ENCODE data around the gene IGDCC3. TPM values are rescaled to one million over a fixed set of nuclear protein-coding genes. Genes with fewer than 3 reads are reported as not detected.

Gene IGDCC3
- total and polyA plus RNA-seq, 2 donors from 2014 or later, result 0.22 to 0.49 TPM

DNA sequence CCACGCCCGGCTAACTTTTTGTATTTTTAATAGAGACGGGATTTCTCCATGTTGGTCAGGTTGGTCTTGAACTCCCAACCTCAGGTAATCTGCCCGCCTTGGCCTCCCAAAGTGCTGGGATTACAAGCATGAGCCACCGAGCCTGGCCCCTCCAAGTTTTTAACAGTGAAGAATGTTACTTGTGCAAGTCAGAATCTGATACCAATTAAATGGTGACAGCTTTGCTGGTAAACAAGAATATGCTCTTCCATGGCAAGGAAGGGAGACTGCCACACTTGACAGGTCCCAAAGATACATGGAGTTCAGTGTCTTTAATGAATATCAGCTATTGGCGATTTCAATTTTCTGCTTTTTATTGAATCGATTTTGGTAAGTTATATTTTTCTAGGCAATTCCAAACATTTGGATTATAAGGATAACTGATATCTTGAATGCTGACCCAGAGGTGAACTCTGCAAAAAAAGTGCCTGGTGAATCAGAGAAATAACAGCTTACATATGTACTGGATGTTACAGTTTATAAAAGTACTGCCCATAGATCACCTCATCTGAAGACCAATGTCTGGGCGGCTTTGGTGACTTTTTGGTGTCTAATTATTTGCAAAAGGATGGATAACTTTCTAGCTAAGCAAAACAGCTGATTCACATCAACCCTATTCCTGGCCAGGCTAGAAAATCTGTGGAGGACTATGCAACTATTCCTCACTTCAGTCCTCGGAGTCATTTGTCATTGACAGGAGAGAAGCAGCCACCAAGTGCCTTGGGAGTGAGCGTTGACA, 92.3 kb downstream of the IGDCC3 start:
- FAIRE-seq (no peak), DNase-seq (no peak)
- intact Hi-C loops (cut with DNase I), result no loop called here
- Histone ChIP-seq H3K9ac (ENCODE audit: low read length in 3 of 3) (peak overlapping the region; percentile 13 to 70 (median 24)), H3K9me3 (ENCODE audit: control insufficient read depth in 2 of 3, insufficient read depth in 1 of 3, low read length in 3 of 3) (no peaks in the 10 kb centered on the region), H3K36me3 (ENCODE audit: control insufficient read depth in 2 of 3, insufficient read depth in 3 of 3, low read length in 3 of 3) (no peaks in the 10 kb centered on the region), H3K4me3 (ENCODE audit: low read length in 3 of 3) (peak overlapping the region; percentile 61 to 78 (median 70)), H3K27ac (ENCODE audit: low read depth in 2 of 2, low read length in 2 of 2) (peak overlapping the region in 1 of 2 donors; percentile 86), H3K27me3 (ENCODE audit: control insufficient read depth, insufficient read depth, low read length) (no peaks in the 10 kb centered on the region), H3K4me1 (ENCODE audit: control insufficient read depth in 2 of 3, insufficient read depth in 2 of 3, low read depth in 1 of 3, low read length in 3 of 3) (peaks cover 0 to 10% (median 3%) of the 10 kb centered on the region in 3 donors)
- TF ChIP-seq, protein P1, sequence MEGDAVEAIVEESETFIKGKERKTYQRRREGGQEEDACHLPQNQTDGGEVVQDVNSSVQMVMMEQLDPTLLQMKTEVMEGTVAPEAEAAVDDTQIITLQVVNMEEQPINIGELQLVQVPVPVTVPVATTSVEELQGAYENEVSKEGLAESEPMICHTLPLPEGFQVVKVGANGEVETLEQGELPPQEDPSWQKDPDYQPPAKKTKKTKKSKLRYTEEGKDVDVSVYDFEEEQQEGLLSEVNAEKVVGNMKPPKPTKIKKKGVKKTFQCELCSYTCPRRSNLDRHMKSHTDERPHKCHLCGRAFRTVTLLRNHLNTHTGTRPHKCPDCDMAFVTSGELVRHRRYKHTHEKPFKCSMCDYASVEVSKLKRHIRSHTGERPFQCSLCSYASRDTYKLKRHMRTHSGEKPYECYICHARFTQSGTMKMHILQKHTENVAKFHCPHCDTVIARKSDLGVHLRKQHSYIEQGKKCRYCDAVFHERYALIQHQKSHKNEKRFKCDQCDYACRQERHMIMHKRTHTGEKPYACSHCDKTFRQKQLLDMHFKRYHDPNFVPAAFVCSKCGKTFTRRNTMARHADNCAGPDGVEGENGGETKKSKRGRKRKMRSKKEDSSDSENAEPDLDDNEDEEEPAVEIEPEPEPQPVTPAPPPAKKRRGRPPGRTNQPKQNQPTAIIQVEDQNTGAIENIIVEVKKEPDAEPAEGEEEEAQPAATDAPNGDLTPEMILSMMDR (IDR thresholded peaks at IDR 0.05; ENCODE audit: borderline replicate concordance, extremely low read depth, insufficient read depth), result no peak

GRCh38 chr15:65278480-65278879, 99.3 kb downstream of the IGDCC3 start:
- Histone ChIP-seq H3K4me3 (ENCODE audit: low read length in 3 of 3) (no peak overlapping the region), H3K36me3 (ENCODE audit: control insufficient read depth in 2 of 3, insufficient read depth in 3 of 3, low read length in 3 of 3) (no peaks in the 10 kb centered on the region), H3K9ac (ENCODE audit: low read length in 3 of 3) (no peak overlapping the region), H3K27ac (ENCODE audit: low read depth in 2 of 2, low read length in 2 of 2) (no peak overlapping the region), H3K4me1 (ENCODE audit: control insufficient read depth in 2 of 3, insufficient read depth in 2 of 3, low read depth in 1 of 3, low read length in 3 of 3) (peaks cover 0 to 7% (median 3%) of the 10 kb centered on the region in 3 donors), H3K27me3 (ENCODE audit: control insufficient read depth, insufficient read depth, low read length) (no peaks in the 10 kb centered on the region), H3K9me3 (ENCODE audit: control insufficient read depth in 2 of 3, insufficient read depth in 1 of 3, low read length in 3 of 3) (no peaks in the 10 kb centered on the region)
- DNase-seq (no peak), FAIRE-seq (no peak)
- TF ChIP-seq, protein P1 (IDR thresholded peaks at IDR 0.05; ENCODE audit: borderline replicate concordance, extremely low read depth, insufficient read depth), result no peak
- intact Hi-C loops (cut with DNase I), result loop anchor here (10.0 kb wide), 1 partner anchor 84 kb away; no protein-coding TSS in a partner anchor

Other genes with a start within 250 kb of the IGDCC3 start
- gene PDCD7, start 244.2 kb downstream of the IGDCC3 start, total RNA-seq, result 21.5 TPM
- 10.4 TPM for gene PDCD7, start 244.2 kb downstream of the IGDCC3 start, polyA plus RNA-seq (ENCODE audit: insufficient read depth, low read depth, low replicate concordance)
- 48.2 TPM for gene CLPX, start 192.7 kb downstream of the IGDCC3 start, total RNA-seq
- gene CLPX, start 192.7 kb downstream of the IGDCC3 start, polyA plus RNA-seq (ENCODE audit: insufficient read depth, low read depth, low replicate concordance), result 18.4 TPM
- 1.5 TPM for gene CILP, start 166.5 kb downstream of the IGDCC3 start, total RNA-seq
- gene CILP, start 166.5 kb downstream of the IGDCC3 start, polyA plus RNA-seq (ENCODE audit: insufficient read depth, low read depth, low replicate concordance), result 0.37 TPM
- gene PARP16, start 91.1 kb downstream of the IGDCC3 start, total RNA-seq, result 7.8 TPM
- gene PARP16, start 91.1 kb downstream of the IGDCC3 start, polyA plus RNA-seq (ENCODE audit: insufficient read depth, low read depth, low replicate concordance), result 7.0 TPM
- gene RNU5A-1, start 82.0 kb downstream of the IGDCC3 start, total RNA-seq, result not detected
- gene RNU5A-1, start 82.0 kb downstream of the IGDCC3 start, polyA plus RNA-seq (ENCODE audit: insufficient read depth, low read depth, low replicate concordance), result not detected
- gene RNU5B-1, start 73.3 kb downstream of the IGDCC3 start, total RNA-seq, result 54.0 TPM
- not detected for gene RNU5B-1, start 73.3 kb downstream of the IGDCC3 start, polyA plus RNA-seq (ENCODE audit: insufficient read depth, low read depth, low replicate concordance)
- 4.3 TPM for gene IGDCC4, start 44.9 kb upstream of the IGDCC3 start, total RNA-seq
- 0.17 TPM for gene IGDCC4, start 44.9 kb upstream of the IGDCC3 start, polyA plus RNA-seq (ENCODE audit: insufficient read depth, low read depth, low replicate concordance)
- gene DPP8, start 139.7 kb upstream of the IGDCC3 start, total RNA-seq, result 38.6 TPM
- gene DPP8, start 139.7 kb upstream of the IGDCC3 start, polyA plus RNA-seq (ENCODE audit: insufficient read depth, low read depth, low replicate concordance), result 8.2 TPM
- 52.1 TPM for gene HACD3, start 152.5 kb upstream of the IGDCC3 start, total RNA-seq
- gene HACD3, start 152.5 kb upstream of the IGDCC3 start, polyA plus RNA-seq (ENCODE audit: insufficient read depth, low read depth, low replicate concordance), result 89.3 TPM
- gene INTS14, start 233.1 kb upstream of the IGDCC3 start, total RNA-seq, result 37.1 TPM
- 27.8 TPM for gene INTS14, start 233.1 kb upstream of the IGDCC3 start, polyA plus RNA-seq (ENCODE audit: insufficient read depth, low read depth, low replicate concordance)
- gene SLC24A1, start 243.9 kb upstream of the IGDCC3 start, total RNA-seq, result 18.9 TPM
- 4.9 TPM for gene SLC24A1, start 243.9 kb upstream of the IGDCC3 start, polyA plus RNA-seq (ENCODE audit: insufficient read depth, low read depth, low replicate concordance)